HEK293T (cell line): Measurements from ENCODE around the gene SNX3.

ENCODE experiments used
- CTCF ChIA-PET: fragments of 350-600 bp; formaldehyde crosslinking; extraction: SDS; loops from one replicate; lab custom pipeline; 2021; ENCODE audit warnings: antibody characterized with exemption, inconsistent platforms; lab: Yijun Ruan, JAX
- POLR2A ChIA-PET: fragments of 350-600 bp; formaldehyde crosslinking; extraction: SDS; loops from one replicate; lab custom pipeline; 2020; ENCODE audit warnings: antibody characterized with exemption, inconsistent platforms; lab: Yijun Ruan, JAX
- DNase-seq: peaks from one replicate; pipeline ENCODE4 v3.0.0; 2012; ENCODE audit warnings: mixed read lengths; ENCODE audit errors: extremely low spot score
- ARNT ChIP-seq: fragments of 450-650 bp; IDR thresholded peaks from 2 replicates; pipeline ENCODE4 v1.6.1; 2017; ENCODE audit warnings: mild to moderate bottlenecking
- BHLHE40 ChIP-seq: fragments of 450-650 bp; IDR thresholded peaks from 2 replicates; pipeline ENCODE4 v1.6.1; 2016; ENCODE audit warnings: mild to moderate bottlenecking, moderate library complexity, borderline replicate concordance
- CTBP1 ChIP-seq: fragments of 450-650 bp; IDR thresholded peaks from 2 replicates; pipeline ENCODE4 v1.6.1; 2016; ENCODE audit warnings: borderline replicate concordance
- ELF4 ChIP-seq: fragments of 450-650 bp; IDR thresholded peaks from 2 replicates; pipeline ENCODE4 v1.6.1; 2017; ENCODE audit warnings: antibody characterized with exemption
- FOXA1 ChIP-seq: fragments of 450-650 bp; IDR thresholded peaks from 2 replicates; pipeline ENCODE4 v1.6.1; 2016; ENCODE audit warnings: mild to moderate bottlenecking
- FOXK2 ChIP-seq: fragments of 450-650 bp; IDR thresholded peaks from 2 replicates; pipeline ENCODE4 v1.6.1; 2016; ENCODE audit warnings: mild to moderate bottlenecking
- FOXM1 ChIP-seq: fragments of 450-650 bp; IDR thresholded peaks from 2 replicates; pipeline ENCODE4 v1.6.1; 2017; ENCODE audit warnings: mild to moderate bottlenecking, borderline replicate concordance
- HDGF ChIP-seq: fragments of 450-650 bp; IDR thresholded peaks from 2 replicates; pipeline ENCODE4 v1.6.1; 2017; ENCODE audit warnings: antibody characterized with exemption, borderline replicate concordance
- L3MBTL2 ChIP-seq: fragments of 450-650 bp; conservative IDR thresholded peaks from 2 replicates; pipeline ENCODE4 v1.6.1; 2016; ENCODE audit warnings: mild to moderate bottlenecking
- LEF1 ChIP-seq: fragments of 450-650 bp; IDR thresholded peaks from 2 replicates; pipeline ENCODE4 v1.6.1; 2017; ENCODE audit warnings: mild to moderate bottlenecking, borderline replicate concordance
- NFRKB ChIP-seq: fragments of 450-650 bp; IDR thresholded peaks from 2 replicates; pipeline ENCODE4 v1.6.1; 2016; ENCODE audit warnings: mild to moderate bottlenecking, moderate library complexity
- SP1 ChIP-seq: fragments of 450-650 bp; IDR thresholded peaks from 2 replicates; pipeline ENCODE4 v1.6.1; 2017
- SUZ12 ChIP-seq: fragments of 450-650 bp; IDR thresholded peaks from 2 replicates; pipeline ENCODE4 v1.6.1; 2016; ENCODE audit warnings: mild to moderate bottlenecking
- TARDBP ChIP-seq: fragments of 450-650 bp; IDR thresholded peaks from 2 replicates; pipeline ENCODE4 v1.6.1; 2016
- ZNF384 ChIP-seq: fragments of 450-650 bp; IDR thresholded peaks from 2 replicates; pipeline ENCODE4 v1.6.1; 2016
- TF ChIP-seq, protein P1 (sequence below): fragments of 450-650 bp; IDR thresholded peaks from 2 replicates; pipeline ENCODE4 v1.6.1; 2016

The SNX3 gene

DNA sequence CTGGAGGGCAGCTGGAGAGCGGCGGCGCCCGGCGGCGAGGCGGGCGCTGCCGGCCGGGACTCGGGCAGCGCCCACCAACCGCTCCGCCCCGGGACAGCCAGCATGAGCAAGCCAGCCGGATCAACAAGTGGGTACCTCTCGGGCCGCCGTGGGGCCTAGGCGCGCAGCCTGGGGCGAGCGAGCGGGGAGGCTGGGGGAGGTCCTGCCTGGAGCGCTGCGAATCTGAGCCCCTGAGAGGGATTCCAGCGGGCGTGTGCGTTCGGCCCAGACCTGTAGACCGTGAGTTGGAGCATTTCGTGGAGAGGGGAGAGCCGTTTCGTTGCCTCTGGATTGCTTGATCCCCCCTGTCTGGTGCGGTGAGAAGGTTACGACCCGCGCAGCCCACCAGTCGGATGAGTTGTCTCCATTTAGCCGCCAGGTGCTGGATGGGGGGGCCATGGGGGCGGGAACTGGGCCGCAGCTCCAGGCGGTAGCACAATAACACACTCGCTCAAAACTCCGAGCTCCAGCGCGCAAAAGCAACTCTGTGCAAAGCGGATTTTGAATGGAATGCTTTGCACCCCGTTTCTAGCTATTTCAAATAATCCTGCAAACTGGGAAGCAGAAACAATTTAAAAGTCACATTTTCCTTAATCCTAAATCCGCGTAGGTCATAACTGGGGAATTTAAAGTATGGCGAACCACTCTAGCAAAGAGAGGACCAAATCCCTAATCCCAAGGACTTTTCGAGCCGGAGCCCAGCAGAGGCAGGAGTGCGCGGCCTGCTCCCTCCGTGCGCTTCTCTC, 94.0 kb downstream of the SNX3 start:
- DNase-seq, result no peak
- ChIA-PET POLR2A (no interaction called here), CTCF (no interaction called here)
- TF ChIP-seq TARDBP (no peak), ARNT (no peak), ELF4 (no peak), FOXK2 (no peak), HDGF (no peak), FOXA1 (no peak)

DNA sequence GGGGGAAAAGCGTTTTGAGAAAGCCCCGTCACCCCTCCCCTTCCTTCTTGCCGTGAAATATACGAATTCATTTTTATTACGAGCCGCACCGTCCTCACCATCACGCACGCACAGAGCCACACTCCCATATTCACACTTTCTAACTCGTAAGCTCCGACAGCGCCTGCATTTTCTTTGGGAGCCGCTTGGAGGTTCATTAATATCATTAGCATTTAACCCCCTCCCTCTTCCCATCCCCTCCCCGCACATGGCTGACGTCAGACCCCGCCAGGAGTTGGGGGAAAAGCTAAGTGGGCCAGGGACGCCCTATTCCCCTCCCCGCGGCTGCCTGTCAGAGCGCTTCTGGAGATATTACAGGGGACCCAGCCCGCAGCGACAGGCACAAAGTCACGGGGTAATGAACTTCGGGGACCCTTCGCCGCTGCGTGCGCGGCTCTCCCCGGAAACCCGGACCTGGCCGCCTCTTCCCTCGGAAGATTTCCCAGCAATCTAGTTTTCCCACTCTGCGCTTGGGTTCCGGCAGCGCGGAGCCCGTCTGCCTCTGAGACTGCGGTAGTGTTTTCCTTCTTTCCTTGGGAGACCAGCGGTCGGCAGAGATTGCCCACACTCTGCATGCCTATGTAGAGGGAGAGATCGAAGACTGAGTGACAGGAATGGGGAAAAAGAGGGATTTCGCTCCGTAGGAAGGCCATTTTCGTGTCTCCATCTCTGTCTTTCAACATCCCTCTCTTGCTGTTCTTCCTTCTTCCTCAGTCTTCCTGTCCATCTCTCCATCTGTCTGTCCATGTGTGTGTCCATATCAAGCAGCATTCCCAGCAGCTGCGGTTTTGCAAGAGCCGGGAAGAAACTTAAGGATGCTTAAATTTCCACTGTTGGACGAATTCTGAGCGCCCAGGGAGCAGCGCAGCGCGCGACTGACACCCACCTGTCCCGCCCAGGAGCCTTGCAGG, 94.9 kb downstream of the SNX3 start, which contains the start of gene NR2E1:
TSS of gene NR2E1 (plus strand) at position 309 of the 950 bp plus-strand sequence. CDS start 744 bp downstream, outside the sequence.
- peak; percentile 43 for DNase-seq
- ChIA-PET POLR2A (interaction anchor here (0.7 to 2.2 kb wide), 5 partner anchors 10 to 36 kb away, joined by 3 to 17 read pairs (median 5); no protein-coding TSS in a partner anchor), CTCF (interaction anchor here (0.6 kb wide), 1 partner anchor 289 kb away, joined by 7 read pairs; no protein-coding TSS in a partner anchor)
- no peak for TF ChIP-seq ELF4
- TF ChIP-seq L3MBTL2, result no peak; the same call in 1 of the 2 replicates
- TF ChIP-seq, protein P1, sequence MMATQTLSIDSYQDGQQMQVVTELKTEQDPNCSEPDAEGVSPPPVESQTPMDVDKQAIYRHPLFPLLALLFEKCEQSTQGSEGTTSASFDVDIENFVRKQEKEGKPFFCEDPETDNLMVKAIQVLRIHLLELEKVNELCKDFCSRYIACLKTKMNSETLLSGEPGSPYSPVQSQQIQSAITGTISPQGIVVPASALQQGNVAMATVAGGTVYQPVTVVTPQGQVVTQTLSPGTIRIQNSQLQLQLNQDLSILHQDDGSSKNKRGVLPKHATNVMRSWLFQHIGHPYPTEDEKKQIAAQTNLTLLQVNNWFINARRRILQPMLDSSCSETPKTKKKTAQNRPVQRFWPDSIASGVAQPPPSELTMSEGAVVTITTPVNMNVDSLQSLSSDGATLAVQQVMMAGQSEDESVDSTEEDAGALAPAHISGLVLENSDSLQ, result no peak
- no peak for TF ChIP-seq FOXA1
- no peak for TF ChIP-seq SUZ12
- no peak for TF ChIP-seq CTBP1
- TF ChIP-seq ZNF384, result no peak
- no peak for TF ChIP-seq TARDBP

DNA sequence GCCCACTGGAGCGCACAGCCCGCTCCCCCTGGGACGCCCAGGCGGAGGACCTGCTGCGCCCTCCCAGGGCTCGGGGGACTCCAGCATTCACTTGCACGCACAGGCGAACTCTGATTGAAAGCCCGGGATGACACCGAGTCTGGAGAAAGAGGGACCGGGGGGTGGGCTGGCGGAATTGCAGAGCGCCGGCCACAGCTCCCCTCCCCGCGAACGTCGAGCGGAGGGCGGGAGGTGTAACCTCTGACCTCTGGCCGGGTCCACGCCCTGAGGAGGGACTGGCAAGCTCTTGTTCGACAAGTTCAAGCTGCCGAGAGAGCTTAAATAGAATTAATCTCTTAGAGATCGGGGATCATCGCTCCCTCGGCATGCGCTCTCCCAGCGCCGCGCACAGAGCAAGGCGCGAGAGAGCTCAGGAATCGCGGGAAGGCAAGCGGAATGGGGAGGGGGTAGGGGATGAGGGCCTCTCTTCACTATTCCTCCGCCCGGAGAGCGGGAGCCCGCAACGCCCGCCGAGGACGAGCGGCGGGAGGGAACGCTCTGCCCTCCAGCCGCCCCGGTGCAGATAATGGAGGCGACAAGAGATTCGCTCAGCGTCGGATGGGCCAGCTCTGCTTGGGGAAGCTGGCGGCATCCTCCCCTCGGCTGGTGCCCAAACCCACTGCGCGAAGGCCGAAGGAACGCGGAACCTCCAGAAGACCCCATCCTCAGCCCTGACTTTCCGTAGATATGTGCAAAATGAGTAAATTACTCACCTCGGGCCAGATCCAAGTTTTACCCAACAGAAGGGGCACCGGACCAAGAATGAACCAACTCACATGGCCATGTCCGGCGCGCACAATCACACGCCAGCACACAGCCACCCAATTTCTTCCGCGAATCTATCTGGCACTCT, 95.8 kb downstream of the SNX3 start:
- TF ChIP-seq NFRKB, result no peak
- TF ChIP-seq L3MBTL2, result peak; percentile 38; the same call in 1 of the 2 replicates
- TF ChIP-seq ELF4, result no peak
- CTCF ChIA-PET, result no interaction called here
- no peak for DNase-seq
- POLR2A ChIA-PET, result interaction anchor here (0.6 to 2.2 kb wide), 3 partner anchors 21 to 331 kb away, joined by 3 to 17 read pairs (median 3); no protein-coding TSS in a partner anchor

DNA sequence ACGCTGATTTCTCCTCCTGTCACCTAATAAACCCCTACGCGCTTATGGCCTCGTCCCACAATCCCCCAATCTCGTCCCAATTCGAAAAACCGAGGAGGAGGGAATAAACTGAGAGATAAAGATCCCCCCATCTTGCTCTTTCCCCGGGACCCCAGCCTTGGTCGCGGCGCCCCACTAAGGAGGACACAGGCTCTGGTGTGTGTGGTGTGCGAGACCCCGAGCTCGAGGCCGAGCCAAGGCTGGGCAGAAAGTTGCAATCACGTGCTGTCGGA, 96.4 kb downstream of the SNX3 start:
- ChIA-PET POLR2A (interaction anchor here (0.6 to 2.2 kb wide), 3 partner anchors 21 to 331 kb away, joined by 3 to 17 read pairs (median 3); no protein-coding TSS in a partner anchor), CTCF (no interaction called here)
- DNase-seq, result no peak
- no peak for TF ChIP-seq HDGF
- TF ChIP-seq FOXA1, result no peak
- no peak for TF ChIP-seq CTBP1
- TF ChIP-seq L3MBTL2, result no peak
- no peak for TF ChIP-seq ZNF384
- TF ChIP-seq SP1, result no peak
- no peak for TF ChIP-seq FOXM1
- no peak for TF ChIP-seq LEF1
- TF ChIP-seq ELF4, result no peak

DNA sequence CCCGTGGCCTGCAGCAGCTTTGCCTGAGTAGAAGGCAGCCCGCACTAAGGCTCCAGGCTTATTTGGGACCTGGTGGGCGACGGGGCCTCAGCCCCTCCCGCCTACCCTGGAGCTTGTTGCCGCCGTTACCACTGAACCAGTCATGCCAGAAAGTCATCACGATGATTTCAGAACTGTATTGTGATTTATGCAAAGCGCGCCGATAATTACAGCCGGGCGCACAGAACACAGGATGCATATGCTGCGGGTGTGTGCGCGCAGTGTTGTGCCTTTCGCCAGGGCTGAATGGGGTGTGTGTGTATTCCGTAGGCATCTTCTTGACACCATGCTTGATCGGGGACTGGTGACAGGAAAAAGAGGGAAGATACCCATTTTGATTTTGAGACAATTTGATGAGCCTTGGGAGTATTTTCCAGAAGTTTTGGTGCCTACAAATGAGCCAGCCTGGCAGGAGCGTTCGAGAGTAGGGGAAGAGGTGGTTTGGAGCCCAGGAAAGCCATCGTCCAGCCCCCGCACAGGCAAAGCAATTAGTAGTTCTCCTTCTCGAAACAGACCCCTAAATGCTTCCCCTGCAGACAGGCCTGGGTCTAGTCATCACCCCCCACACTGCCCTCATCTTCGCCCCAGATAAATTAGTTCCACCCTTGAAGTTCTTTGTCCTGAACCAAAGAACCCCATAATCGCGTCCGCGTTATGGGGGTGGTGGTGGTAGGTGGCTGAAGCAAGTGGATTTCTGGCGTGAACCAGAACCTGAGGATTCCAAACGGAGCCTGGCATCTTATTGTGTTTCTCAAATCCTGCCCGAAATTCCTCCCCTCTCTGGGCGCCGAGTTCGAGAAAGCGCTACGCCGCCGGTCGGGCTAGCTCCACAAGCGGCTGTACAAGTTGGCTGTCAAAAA, 96.9 kb downstream of the SNX3 start:
- ChIA-PET CTCF (no interaction called here), POLR2A (interaction anchor here (0.8 to 2.2 kb wide), 2 partner anchors 20 to 30 kb away, joined by 3 to 17 read pairs; no protein-coding TSS in a partner anchor)
- DNase-seq, result no peak
- TF ChIP-seq FOXK2 (no peak), HDGF (no peak), LEF1 (no peak), BHLHE40 (no peak), ZNF384 (no peak), SUZ12 (no peak), ARNT (no peak), FOXA1 (no peak), SP1 (no peak), NFRKB (no peak), FOXM1 (no peak), CTBP1 (no peak), TARDBP (no peak), ELF4 (no peak), L3MBTL2 (no peak)
- TF ChIP-seq, protein P1, result no peak
